NCI-H446 (cell line): ENCODE measurements around the gene ASB10.

Source experiments
- DNase-seq, 2 experiments: peaks; one replicate each; lab custom pipeline; 2025; lab: John Stamatoyannopoulos, UW

The ASB10 gene

GRCh38 chr7:151187409-151188251 lies 580 bp upstream of the ASB10 start:
- DNase-seq: no peak

- DNase-seq: no peak
Observed at GRCh38 chr7:151185762-151186639, 1.0 kb downstream of the ASB10 start.

- DNase-seq: no peak
Observed at GRCh38 chr7:151181011-151181431, 6.0 kb downstream of the ASB10 start.

GRCh38 chr7:151179946-151180345 lies 7.1 kb downstream of the ASB10 start:
- DNase-seq: no peak

GRCh38 chr7:151179287-151179860 lies 7.7 kb downstream of the ASB10 start:
- DNase-seq: no peak

DNA sequence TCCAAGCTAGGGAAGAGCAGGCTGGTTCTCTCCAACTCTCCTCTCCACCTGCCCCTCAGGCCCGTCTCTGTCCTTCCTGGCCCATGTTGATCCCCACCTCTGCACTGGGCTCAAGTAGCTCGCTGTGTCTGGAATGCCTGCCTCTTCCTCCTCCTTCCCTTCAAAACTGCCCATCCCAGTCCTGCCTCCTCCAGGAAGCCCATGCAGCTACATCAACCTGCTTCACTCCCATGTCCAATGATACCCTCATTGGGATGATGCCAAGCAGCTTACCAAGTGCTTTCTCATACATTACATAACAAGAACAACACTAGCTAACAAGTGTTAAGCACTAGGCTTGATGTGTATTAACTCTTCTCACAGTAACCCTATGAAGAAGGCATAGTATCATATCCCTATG lies 8.2 kb downstream of the ASB10 start:
- DNase-seq: no peak

DNA sequence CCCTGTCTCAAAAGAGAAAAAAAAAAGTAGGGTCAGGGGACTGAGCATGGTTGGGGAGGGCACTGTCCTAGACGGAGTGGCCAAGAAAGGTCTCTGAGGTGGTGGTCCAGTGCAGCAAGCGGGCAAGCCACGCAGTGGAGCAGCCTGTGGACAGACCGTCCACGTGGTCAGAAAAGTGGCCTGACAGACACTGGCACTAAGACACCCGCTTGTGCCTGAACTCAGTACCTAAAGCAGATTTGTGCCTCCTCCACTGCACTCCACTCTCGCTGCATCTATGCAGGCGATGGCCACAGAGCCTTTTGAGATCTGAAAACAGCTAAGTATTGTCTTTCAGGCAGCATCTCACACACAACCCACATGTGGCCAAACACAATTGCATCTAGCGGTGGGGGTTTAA lies 8.8 kb downstream of the ASB10 start:
- DNase-seq: no peak

DNA sequence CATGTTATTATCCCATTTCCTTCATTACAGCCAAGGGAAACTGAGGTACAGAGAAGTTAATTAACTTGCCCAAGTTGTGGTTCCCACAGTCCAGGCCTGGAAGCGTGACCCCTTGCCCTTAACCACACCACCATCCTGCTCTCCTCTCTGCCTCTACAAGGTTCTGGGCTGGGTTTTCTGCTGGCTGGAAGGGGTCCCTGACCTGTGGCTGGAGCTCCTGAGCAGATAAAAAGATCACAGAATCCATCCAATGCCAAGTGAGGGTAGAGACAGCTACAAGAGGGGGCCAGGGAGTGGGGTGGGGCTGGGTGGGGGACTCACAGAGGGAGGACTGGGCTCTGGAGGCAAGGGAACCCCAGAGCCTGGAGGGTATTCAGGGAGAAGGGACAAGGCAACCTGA lies 9.7 kb downstream of the ASB10 start:
- DNase-seq: no peak

- no peak for DNase-seq
Observed at GRCh38 chr7:151176401-151176800, 10.6 kb downstream of the ASB10 start.

DNA sequence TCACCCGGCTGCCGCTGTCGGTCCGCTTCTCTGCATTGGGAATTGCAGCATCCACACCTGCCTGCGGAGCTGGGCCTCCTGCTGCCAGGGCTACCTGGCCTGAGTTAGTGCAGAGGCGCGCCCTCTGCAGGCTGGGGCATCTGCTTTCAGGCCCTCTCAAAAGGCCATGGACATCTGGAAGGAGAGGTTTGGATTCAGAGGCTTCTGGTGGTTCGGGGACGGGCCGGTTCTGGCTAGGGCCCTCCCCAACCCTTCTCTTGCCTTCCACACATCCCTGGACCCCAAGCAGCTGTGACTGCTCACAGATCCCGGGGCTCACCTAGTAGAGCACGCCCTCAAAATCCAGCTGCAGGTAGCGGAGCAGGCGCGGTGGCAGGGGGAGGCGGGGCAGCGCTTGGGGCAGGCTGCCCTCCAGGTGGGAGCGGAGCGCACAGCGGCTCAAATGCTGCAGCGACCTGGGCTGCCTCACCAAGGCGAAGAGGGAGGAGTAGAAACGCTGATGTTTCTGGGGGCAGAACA lies 11.2 kb downstream of the ASB10 start:
- DNase-seq: no peak

- DNase-seq: no peak
Observed at GRCh38 chr7:151175047-151175792, 11.8 kb downstream of the ASB10 start.

- DNase-seq: no peak
Observed at GRCh38 chr7:151174246-151175046, 12.6 kb downstream of the ASB10 start.

DNA sequence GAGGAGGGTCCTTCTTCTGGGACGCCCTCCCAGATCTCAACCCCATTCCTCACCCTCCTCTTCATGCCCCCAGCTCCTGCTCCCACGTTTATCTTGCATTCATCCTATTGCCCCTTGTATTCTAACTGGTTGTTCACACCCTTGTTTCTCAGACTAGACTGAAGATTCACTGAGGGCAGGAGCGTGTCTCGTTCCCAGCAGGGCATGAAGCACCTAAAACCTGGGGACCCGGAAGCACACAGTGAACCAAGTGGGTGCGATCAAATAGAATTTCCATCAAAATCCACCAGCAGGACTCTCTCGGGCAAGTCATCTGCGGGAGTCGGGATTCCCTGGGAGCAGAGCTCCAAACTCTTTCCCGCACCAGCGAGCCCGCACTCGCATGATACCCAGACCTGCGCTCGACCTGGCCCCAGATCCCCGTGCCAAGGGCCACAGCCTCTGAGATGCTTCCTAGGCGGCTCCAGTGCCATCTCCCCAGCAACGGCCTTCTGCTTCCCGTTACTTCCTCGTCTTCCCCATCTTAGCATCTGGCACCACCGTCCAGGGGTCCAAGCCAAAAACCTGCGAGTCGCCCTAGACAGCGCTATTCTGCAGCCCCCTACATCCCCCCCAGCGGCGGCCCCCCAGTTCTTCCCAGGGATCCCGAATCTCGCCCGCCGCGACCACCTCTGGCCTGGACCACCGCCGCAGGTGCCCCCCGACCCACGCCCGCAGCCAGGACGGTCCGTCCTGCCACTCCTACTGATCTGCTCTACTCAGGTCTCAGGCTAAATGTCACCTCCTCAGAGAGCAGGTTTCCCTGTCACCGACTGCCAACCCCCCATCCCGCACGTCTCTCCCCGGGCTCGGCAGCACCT lies 13.4 kb downstream of the ASB10 start:
- DNase-seq: no peak

GRCh38 chr7:151172273-151173141 lies 14.5 kb downstream of the ASB10 start:
- DNase-seq: peak; percentile 32 to 82

- DNase-seq: no peak
Observed at GRCh38 chr7:151168787-151169162, 18.3 kb downstream of the ASB10 start.

DNA sequence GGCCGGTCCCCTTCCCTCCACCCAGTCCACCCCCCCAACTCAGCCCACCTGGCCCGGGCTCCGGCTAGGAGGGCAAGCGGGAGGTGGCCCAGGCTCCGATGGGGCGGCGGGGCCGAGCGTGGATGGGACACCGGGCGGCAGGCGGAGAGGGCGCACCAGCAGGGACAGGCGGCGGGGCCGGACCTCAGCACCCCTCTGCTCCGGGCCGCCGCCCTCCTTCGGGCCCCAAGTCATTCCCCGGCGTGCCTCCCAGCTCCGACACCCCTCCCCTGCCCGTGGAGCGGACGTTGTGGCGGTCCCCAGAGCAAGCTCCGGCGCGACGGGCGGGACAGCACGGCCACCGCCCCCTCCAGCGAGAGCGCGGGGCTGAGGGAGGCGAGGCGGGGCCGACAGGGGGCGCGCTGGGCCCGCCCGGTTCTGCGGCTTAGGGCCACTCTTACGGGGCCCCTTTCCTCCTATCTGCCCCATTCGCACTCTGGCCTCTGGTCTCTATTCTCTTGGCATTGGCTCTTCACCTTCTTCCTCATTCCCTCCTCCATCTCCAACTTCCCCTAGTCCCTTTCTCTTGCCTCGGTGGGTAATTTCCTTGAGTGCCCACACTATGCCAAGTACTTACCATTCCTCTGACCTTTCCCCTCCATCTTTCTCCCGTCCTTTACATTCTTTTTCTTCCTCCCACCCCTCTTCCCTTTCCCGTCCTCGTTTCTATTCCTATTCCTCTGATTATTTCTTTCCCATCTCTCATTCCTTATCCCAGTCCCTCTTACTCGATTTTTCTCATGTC lies 18.9 kb downstream of the ASB10 start:
- peak in 1 of 2 experiments; percentile 24 for DNase-seq

DNA sequence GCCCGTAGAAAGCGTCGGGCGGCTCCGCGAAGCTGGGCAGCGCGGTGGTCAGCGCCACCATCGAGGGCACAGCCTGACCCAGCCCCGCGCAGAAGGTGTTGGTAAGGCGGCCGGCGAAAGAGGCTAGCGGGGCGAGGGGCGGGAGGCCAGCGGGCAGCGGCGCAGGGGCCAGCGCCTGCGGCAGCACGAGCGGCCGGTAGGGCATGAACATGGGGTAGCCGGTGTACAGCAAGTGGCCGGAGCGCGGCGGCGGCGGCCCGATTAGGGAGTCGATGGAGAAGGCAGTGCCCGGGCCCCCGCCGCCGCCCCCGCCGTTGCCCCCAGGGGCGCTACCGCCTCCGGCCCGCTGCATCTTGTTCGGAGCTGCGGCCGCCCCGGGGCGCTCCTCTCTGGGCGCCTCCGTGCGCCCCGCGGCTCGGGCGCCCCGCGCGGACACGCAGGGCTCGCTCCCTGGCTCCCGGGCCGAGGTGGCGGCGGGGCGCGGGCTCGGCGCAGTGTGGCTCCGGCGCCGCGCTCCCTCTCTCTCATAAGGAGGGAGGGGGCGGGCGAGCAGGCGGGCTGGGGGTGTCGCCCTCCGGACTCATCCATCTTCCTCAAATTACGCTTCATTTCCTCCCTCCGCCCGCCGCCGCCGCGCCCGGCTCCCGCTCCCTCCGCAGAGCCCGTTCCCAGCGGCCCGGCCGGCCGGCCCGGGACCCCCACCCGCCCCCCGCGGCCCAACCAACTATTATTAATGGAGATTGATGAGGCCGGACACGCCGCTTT lies 19.7 kb downstream of the ASB10 start, which contains the start of gene GBX1:
GBX1 (minus strand) TSS at position 498 of the 765 bp plus-strand sequence; CDS start at position 352, 146 bp downstream.
- peak in 1 of 2 experiments; percentile 25 for DNase-seq
